K562 (cell line): ENCODE data around the gene SLC7A4. TPM values are rescaled to one million over a fixed set of nuclear protein-coding genes. Genes with fewer than 3 reads are reported as not detected.

ENCODE experiments used
- BMI1 ChIP-seq: fragments of 150-350 bp; IDR thresholded peaks from 2 replicates; pipeline ENCODE4 v1.6.1; 2014; ENCODE audit warnings: low read length
- CHD2 ChIP-seq: IDR thresholded peaks from 2 replicates; pipeline ENCODE4 v1.6.1; 2011; ENCODE audit warnings: low read depth, low read length
- CHD4 ChIP-seq: fragments of 200-600 bp; sonication (generic); IDR thresholded peaks from 3 replicates; pipeline ENCODE4 v1.6.1; 2012; ENCODE audit warnings: low read depth, mild to moderate bottlenecking, mixed read lengths, low read length, inconsistent platforms; ENCODE audit not compliant: insufficient read depth, insufficient replicate concordance, poor library complexity, severe bottlenecking
- ETV6 ChIP-seq, 3 experiments: fragments of 150-350 bp in 1 of 3; sonication (generic) in 1 of 3; formaldehyde crosslinking in 1 of 3; IDR thresholded peaks; 2 replicates each; pipeline versions ENCODE4 v1.6.1 to v1.8.0; 2014 to 2022; ENCODE audit warnings: borderline replicate concordance in 2 of 3, low read depth in 2 of 3, antibody characterized with exemption in 1 of 3, low read length in 1 of 3, mild to moderate bottlenecking in 1 of 3, missing genetic modification reagents in 1 of 3
- FOXM1 ChIP-seq, 2 experiments: fragments of 450-650 bp in 1 of 2; sonication (generic) in 1 of 2; formaldehyde crosslinking in 1 of 2; IDR thresholded peaks; 2 replicates each; pipeline versions ENCODE4 v1.6.1 to v1.9.0; 2017 to 2022; ENCODE audit warnings: low read depth in 2 of 2, mild to moderate bottlenecking in 2 of 2, missing genetic modification reagents in 1 of 2, moderate library complexity in 1 of 2
- KLF1 ChIP-seq: fragments of 450-650 bp; IDR thresholded peaks from 2 replicates; pipeline ENCODE4 v1.6.1; 2016; ENCODE audit warnings: missing genetic modification characterization, missing compliant biosample characterization
- TBP ChIP-seq: optimal IDR thresholded peaks from 2 replicates; pipeline ENCODE3; 2011; ENCODE audit warnings: low read depth, low read length, improper control_type of control experiment
- TEAD1 ChIP-seq, 2 experiments: fragments of 450-650 bp in 1 of 2; sonication (generic) in 1 of 2; formaldehyde crosslinking; IDR thresholded peaks; 2 replicates each; pipeline versions ENCODE4 v1.4.0 to v1.8.0; 2020 to 2022; ENCODE audit warnings: mild to moderate bottlenecking in 2 of 2, missing genetic modification reagents in 1 of 2
- ZNF165 ChIP-seq: fragments of 250-450 bp; sonication (Bioruptor Pico); IDR thresholded peaks from 2 replicates; pipeline ENCODE4 v1.4.0; 2020; ENCODE audit warnings: borderline replicate concordance
- ZNF174 ChIP-seq: fragments of 250-450 bp; sonication (Bioruptor Pico); IDR thresholded peaks from 2 replicates; pipeline ENCODE4 v1.4.0; 2020; ENCODE audit warnings: mild to moderate bottlenecking
- ZNF197 ChIP-seq: fragments of 200-800 bp; sonication (Bioruptor generic); IDR thresholded peaks from 2 replicates; pipeline ENCODE4 v1.6.1; 2016; ENCODE audit warnings: low read depth, missing genetic modification characterization, missing compliant biosample characterization
- ZNF830 ChIP-seq: fragments of 250-450 bp; sonication (Bioruptor Pico); IDR thresholded peaks from 2 replicates; pipeline ENCODE4 v1.5.0; 2021; ENCODE audit warnings: mild to moderate bottlenecking
- polyA plus RNA-seq, 8 experiments: library from polyadenylated mRNA; depleted of rRNA in 4 of 8; stranded (reverse) in 5 of 8; unstranded in 3 of 8; fragments of >200 nt; fragmentation: Nextera tagmentation in 2 of 8; fragmentation: Illumina TruSeq in 1 of 8; extraction: Ambion mirVana in 2 of 8; extraction: Trizol in 1 of 8; gene quantifications; 2 replicates each; pipeline versions ENCODE4 v1.2.1 to v1.2.3, GENCODE V29; 2011 to 2014; ENCODE audit warnings: inconsistent platforms in 1 of 8, missing spikeins in 1 of 8
- total RNA-seq, 7 experiments: library from RNA; depleted of rRNA in 6 of 7; stranded (reverse); fragments of >200 nt in 6 of 7; fragmentation: Illumina TruSeq in 2 of 7; extraction: Trizol in 2 of 7; gene quantifications; 2 replicates each; pipeline versions ENCODE4 v1.2.1 to v1.2.3, GENCODE V29; 2011 to 2021; ENCODE audit warnings: low replicate concordance in 1 of 7
- TF ChIP-seq, protein P1 (sequence below): fragments of 250-450 bp; sonication (Bioruptor Pico); IDR thresholded peaks from 2 replicates; pipeline ENCODE4 v1.9.0; 2021; ENCODE audit warnings: mild to moderate bottlenecking, inconsistent platforms
- TF ChIP-seq, protein P2 (sequence below): fragments of 250-450 bp; sonication (Bioruptor Pico); IDR thresholded peaks from 2 replicates; pipeline ENCODE4 v1.5.0; 2021
- TF ChIP-seq, protein P3 (sequence below): fragments of 450-650 bp; formaldehyde crosslinking; IDR thresholded peaks from 2 replicates; pipeline ENCODE4 v1.4.0; 2020; ENCODE audit warnings: mild to moderate bottlenecking, moderate library complexity
- TF ChIP-seq, protein P4 (sequence below): fragments of 450-650 bp; IDR thresholded peaks from 2 replicates; pipeline ENCODE4 v1.6.1; 2014; ENCODE audit warnings: low read depth, mild to moderate bottlenecking, moderate library complexity, borderline replicate concordance
- TF ChIP-seq, protein P5 (sequence below): fragments of 450-650 bp; IDR thresholded peaks from 2 replicates; pipeline ENCODE4 v1.6.1; 2016; ENCODE audit warnings: antibody characterized with exemption

Gene SLC7A4
- total and polyA plus RNA-seq, 9 of the 15 experiments (the other 6 are each of a cell fraction or from before 2014, with no cell fraction given), result not detected

DNA sequence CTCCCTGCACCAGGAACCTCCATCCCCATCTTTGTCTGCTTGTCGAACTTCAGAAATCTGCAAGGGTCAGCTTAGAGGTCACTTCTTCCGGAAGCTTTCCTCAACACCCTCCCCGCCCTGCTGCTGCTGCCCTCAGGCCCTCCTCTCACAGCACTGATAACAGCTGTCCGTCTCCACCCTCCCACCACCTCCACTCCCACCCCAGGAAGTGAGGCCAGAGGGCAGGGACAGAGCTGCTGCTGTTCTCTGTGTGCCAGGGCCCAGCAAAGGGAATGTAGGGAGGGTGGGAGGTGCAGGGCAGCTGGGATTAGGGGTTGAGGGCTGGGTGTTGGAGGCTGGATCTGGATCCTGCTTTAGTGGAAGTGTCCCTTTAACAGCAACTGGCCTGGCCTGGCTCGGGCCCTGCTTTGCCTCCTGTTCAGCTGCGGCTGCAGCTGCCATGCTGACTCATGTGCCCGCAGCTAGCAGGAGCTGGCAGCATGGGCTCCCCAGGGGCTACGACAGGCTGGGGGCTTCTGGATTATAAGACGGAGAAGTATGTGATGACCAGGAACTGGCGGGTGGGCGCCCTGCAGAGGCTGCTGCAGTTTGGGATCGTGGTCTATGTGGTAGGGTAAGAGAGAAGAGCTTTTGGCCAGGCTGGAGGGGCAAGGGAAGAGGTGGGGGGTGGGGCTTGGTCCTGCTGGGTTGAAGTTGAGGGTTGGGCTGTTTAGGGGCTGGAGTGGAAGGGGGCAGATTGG is 17.5 kb downstream of the SLC7A4 start, which contains the start of gene P2RX6 (continued):
- 0 out of 2 replicates have a peak, but pooled peaks have one; percentile 18 for TF ChIP-seq CHD2
- TF ChIP-seq FOXM1 (IDR thresholded peaks at IDR 0.05; ENCODE audit: low read depth), result no peak
- no peak for TF ChIP-seq FOXM1 (CRISPR knock-in tag; IDR thresholded peaks at IDR 0.05; ENCODE audit: low read depth)
- TF ChIP-seq, protein P1, sequence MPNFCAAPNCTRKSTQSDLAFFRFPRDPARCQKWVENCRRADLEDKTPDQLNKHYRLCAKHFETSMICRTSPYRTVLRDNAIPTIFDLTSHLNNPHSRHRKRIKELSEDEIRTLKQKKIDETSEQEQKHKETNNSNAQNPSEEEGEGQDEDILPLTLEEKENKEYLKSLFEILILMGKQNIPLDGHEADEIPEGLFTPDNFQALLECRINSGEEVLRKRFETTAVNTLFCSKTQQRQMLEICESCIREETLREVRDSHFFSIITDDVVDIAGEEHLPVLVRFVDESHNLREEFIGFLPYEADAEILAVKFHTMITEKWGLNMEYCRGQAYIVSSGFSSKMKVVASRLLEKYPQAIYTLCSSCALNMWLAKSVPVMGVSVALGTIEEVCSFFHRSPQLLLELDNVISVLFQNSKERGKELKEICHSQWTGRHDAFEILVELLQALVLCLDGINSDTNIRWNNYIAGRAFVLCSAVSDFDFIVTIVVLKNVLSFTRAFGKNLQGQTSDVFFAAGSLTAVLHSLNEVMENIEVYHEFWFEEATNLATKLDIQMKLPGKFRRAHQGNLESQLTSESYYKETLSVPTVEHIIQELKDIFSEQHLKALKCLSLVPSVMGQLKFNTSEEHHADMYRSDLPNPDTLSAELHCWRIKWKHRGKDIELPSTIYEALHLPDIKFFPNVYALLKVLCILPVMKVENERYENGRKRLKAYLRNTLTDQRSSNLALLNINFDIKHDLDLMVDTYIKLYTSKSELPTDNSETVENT, result 0 out of 2 replicates have a peak, but pooled peaks have one; percentile 41
- TF ChIP-seq, protein P2, sequence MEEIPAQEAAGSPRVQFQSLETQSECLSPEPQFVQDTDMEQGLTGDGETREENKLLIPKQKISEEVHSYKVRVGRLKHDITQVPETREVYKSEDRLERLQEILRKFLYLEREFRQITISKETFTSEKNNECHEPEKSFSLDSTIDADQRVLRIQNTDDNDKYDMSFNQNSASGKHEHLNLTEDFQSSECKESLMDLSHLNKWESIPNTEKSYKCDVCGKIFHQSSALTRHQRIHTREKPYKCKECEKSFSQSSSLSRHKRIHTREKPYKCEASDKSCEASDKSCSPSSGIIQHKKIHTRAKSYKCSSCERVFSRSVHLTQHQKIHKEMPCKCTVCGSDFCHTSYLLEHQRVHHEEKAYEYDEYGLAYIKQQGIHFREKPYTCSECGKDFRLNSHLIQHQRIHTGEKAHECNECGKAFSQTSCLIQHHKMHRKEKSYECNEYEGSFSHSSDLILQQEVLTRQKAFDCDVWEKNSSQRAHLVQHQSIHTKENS (CRISPR knock-in tag), result no peak
- TF ChIP-seq ZNF165, result peak; percentile 27; the same call in 1 of the 2 replicates
- TF ChIP-seq TBP, result peak; percentile 75
- peak; percentile 84; the same call in 1 of the 2 replicates for TF ChIP-seq ZNF174 (CRISPR knock-in tag)
- TF ChIP-seq CHD4, result peak; percentile 91
- 0 out of 4 replicates have a peak, but pooled peaks of 1 of the 2 experiments have one; percentile 29 for TF ChIP-seq ETV6 (IDR thresholded peaks at IDR 0.05; ENCODE audit: borderline replicate concordance in 1 of 2, low read depth in 2 of 2, low read length in 1 of 2)
- no peak for TF ChIP-seq ETV6 (CRISPR knock-in tag; IDR thresholded peaks at IDR 0.05; ENCODE audit: borderline replicate concordance)
- peak in 1 of 2 experiments; percentile 73; a peak in 2 of 4 replicates for TF ChIP-seq TEAD1 (CRISPR knock-in tag; IDR thresholded peaks at IDR 0.05)
- TF ChIP-seq KLF1, result peak; percentile 96
- TF ChIP-seq, protein P3, sequence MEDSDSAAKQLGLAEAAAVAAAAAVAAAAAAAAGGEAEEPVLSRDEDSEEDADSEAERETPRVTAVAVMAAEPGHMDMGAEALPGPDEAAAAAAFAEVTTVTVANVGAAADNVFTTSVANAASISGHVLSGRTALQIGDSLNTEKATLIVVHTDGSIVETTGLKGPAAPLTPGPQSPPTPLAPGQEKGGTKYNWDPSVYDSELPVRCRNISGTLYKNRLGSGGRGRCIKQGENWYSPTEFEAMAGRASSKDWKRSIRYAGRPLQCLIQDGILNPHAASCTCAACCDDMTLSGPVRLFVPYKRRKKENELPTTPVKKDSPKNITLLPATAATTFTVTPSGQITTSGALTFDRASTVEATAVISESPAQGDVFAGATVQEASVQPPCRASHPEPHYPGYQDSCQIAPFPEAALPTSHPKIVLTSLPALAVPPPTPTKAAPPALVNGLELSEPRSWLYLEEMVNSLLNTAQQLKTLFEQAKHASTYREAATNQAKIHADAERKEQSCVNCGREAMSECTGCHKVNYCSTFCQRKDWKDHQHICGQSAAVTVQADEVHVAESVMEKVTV (CRISPR knock-in tag), result peak; percentile 48; the same call in 1 of the 2 replicates
- 0 out of 2 replicates have a peak, but pooled peaks have one; percentile 11 for TF ChIP-seq BMI1
- TF ChIP-seq ZNF830 (CRISPR knock-in tag), result peak; percentile 82; the same call in 1 of the 2 replicates
- TF ChIP-seq, protein P4, sequence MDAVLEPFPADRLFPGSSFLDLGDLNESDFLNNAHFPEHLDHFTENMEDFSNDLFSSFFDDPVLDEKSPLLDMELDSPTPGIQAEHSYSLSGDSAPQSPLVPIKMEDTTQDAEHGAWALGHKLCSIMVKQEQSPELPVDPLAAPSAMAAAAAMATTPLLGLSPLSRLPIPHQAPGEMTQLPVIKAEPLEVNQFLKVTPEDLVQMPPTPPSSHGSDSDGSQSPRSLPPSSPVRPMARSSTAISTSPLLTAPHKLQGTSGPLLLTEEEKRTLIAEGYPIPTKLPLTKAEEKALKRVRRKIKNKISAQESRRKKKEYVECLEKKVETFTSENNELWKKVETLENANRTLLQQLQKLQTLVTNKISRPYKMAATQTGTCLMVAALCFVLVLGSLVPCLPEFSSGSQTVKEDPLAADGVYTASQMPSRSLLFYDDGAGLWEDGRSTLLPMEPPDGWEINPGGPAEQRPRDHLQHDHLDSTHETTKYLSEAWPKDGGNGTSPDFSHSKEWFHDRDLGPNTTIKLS, result no peak
- TF ChIP-seq, protein P5, sequence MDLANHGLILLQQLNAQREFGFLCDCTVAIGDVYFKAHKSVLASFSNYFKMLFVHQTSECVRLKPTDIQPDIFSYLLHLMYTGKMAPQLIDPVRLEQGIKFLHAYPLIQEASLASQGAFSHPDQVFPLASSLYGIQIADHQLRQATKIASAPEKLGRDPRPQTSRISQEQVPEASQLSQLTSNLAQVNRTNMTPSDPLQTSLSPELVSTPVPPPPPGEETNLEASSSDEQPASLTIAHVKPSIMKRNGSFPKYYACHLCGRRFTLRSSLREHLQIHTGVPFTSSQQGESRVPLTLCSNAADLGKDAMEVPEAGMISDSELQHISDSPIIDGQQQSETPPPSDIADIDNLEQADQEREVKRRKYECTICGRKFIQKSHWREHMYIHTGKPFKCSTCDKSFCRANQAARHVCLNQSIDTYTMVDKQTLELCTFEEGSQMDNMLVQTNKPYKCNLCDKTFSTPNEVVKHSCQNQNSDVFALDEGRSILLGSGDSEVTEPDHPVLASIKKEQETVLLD, result no peak
- no peak for TF ChIP-seq ZNF197 (CRISPR knock-in tag)
